NCI-H1417 (cell line): Measurements from ENCODE around the gene GPR180.
"Not testable (repeated sequence)": the region's sequence is repeated elsewhere in the genome, so short reads cannot be mapped to it uniquely, and the experiment has no call there.

ENCODE experiments used
- DNase-seq, 3 experiments: peaks; one replicate each; lab custom pipeline; 2025; lab: John Stamatoyannopoulos, UW

The GPR180 gene

GRCh38 chr13:94596575-94596971 is 5.1 kb upstream of the GPR180 start:
- DNase-seq = no peak

- no peak for DNase-seq
Measured at GRCh38 chr13:94598281-94598680, 3.4 kb upstream of the GPR180 start.

- no peak for DNase-seq
Measured at GRCh38 chr13:94599877-94600276, 1.8 kb upstream of the GPR180 start.

GRCh38 chr13:94602467-94602866 is 810 bp downstream of the GPR180 start:
- DNase-seq = no peak

GRCh38 chr13:94607056-94607455 is 5.4 kb downstream of the GPR180 start:
- no peak for DNase-seq

GRCh38 chr13:94607939-94608338 is 6.3 kb downstream of the GPR180 start:
- DNase-seq = no peak

GRCh38 chr13:94608586-94608985 is 6.9 kb downstream of the GPR180 start:
- DNase-seq = no peak

GRCh38 chr13:94609196-94609595 is 7.5 kb downstream of the GPR180 start:
- DNase-seq = peak in 1 of 3 experiments; percentile 65

GRCh38 chr13:94610475-94610874 is 8.8 kb downstream of the GPR180 start:
- no peak for DNase-seq

GRCh38 chr13:94612050-94612449 is 10.4 kb downstream of the GPR180 start:
- no peak for DNase-seq

GRCh38 chr13:94613051-94613450 is 11.4 kb downstream of the GPR180 start:
- DNase-seq = no peak

GRCh38 chr13:94617389-94618000 is 15.8 kb downstream of the GPR180 start:
- peak; percentile 37 to 77 (median 64) for DNase-seq

GRCh38 chr13:94620286-94620896 is 18.7 kb downstream of the GPR180 start:
- peak; percentile 67 to 86 (median 76) for DNase-seq

GRCh38 chr13:94622344-94622743 is 20.7 kb downstream of the GPR180 start:
- DNase-seq = no peak

GRCh38 chr13:94623316-94623715 is 21.7 kb downstream of the GPR180 start:
- no peak for DNase-seq

GRCh38 chr13:94630858-94631257 is 29.2 kb downstream of the GPR180 start:
- no peak for DNase-seq

- DNase-seq = no peak
Measured at GRCh38 chr13:94632226-94632980, 30.7 kb downstream of the GPR180 start.

- DNase-seq = not testable (repeated sequence)
Measured at GRCh38 chr13:94636096-94636495, 34.4 kb downstream of the GPR180 start.

GRCh38 chr13:94636942-94637578 is 35.4 kb downstream of the GPR180 start:
- DNase-seq = no peak

GRCh38 chr13:94637677-94638076 is 36.0 kb downstream of the GPR180 start:
- not testable (repeated sequence) for DNase-seq

GRCh38 chr13:94640721-94641120 is 39.1 kb downstream of the GPR180 start:
- no peak for DNase-seq

- peak; percentile 76 to 97 (median 92) for DNase-seq
Measured at GRCh38 chr13:94641409-94641941, 39.8 kb downstream of the GPR180 start.
